GM18519 (cell line): ENCODE measurements around the gene SIAH3.

ENCODE experiments used
- ATAC-seq: cut with Tn5 transposase; IDR thresholded peaks from one replicate; pipeline ENCODE4 v1.9.1; 2021; ENCODE audit warnings: mild to moderate bottlenecking, moderate library complexity; ENCODE audit not compliant: unreplicated experiment, low FRiP score

SIAH3 gene

DNA sequence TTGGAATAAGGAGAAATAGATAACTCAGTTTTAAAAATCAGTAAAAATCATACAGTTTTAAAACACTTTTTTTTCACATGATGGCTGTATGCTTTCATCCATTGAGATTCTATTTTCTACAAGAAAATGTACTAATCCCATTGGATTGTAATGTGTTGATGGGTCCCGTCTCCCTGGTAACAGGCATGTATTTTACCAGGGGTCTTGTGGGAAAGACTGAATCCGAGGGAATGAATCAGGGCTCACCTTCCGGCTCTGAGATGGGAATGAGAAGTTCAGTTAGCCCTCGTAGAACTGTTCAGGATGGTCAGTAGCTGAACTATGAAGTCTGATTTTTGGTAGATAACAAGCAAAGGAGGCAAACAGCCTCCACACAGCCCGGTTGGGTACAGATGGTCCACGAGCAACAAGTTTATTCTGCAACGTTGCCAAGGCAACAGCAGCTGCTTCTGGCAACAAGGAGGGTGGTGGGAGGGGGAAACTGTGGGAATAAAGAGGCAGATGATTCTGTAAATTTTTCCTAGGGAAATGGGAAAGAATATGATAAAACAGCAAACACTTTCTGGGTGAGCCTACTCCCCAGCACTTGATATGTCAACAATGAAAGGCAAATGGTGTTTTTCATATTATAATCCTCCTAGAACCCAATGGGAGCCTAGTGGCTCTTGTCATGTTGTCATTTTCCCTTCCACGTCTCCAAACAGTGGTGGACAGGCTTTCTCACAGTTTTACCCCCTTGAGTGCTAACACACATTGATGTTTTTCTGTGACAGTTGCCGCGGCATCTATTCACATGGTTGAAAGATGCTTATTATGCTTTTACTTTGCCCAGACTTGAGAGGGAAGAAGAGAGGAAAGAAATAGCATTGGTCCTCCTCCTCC, 12.4 kb upstream of the SIAH3 start:
- no peak for ATAC-seq

DNA sequence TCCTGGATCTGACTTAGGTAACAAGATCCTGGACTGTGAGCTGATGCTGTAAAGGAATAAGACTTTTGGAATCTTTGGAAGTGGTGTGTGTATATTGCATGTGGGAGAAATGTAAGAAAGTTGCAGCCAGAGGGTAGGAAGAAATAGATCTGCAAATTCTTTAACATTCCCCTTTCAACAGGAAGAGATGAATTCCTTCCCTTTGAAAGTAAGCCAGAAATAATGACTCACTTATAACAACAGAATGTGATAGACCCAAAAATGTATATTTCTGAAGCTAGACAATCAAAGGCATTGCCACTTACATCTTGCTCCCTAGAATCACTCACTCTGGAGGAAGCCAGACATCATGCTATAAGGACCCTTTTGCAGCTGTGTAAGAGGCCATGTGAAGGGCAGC, 9.8 kb upstream of the SIAH3 start:
- ATAC-seq: no peak

- no peak for ATAC-seq
Observed at GRCh38 chr13:45860240-45860639, 8.7 kb upstream of the SIAH3 start.

GRCh38 chr13:45859705-45860104, 8.2 kb upstream of the SIAH3 start:
- ATAC-seq: no peak

GRCh38 chr13:45852494-45852893, 941 bp upstream of the SIAH3 start:
- no peak for ATAC-seq

- ATAC-seq: no peak
Observed at GRCh38 chr13:45851956-45852355, 403 bp upstream of the SIAH3 start.

DNA sequence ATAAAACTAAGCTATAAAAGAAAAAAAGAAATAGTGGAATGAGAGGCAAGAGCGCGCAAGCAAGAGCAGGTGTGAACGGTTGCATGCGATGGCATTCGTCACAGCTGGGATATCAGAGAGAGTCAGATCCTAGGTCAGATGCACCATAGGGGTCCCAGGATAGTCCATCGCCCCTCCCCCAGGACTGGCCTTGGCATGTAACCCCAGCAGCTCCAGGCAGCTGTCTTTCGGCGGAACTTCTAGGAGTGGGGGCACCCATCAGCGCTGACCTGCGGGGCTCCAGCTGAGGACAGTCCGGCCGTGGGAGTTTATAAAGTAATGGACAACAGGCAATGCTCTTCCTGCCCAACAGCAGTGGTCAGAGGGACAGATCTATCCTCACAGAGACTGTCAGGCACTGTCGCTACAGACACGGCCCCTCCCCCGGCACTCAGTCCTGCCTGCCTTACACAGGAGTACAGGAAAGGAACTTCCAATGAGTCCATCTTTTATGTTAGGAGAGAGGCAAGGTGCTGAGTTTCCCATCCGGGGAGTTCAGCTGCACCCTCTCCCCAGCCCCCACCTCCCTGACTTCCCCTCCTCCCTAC, 1.4 kb downstream of the SIAH3 start:
- no peak for ATAC-seq

- ATAC-seq: no peak
Observed at GRCh38 chr13:45849408-45849807, 2.1 kb downstream of the SIAH3 start.

DNA sequence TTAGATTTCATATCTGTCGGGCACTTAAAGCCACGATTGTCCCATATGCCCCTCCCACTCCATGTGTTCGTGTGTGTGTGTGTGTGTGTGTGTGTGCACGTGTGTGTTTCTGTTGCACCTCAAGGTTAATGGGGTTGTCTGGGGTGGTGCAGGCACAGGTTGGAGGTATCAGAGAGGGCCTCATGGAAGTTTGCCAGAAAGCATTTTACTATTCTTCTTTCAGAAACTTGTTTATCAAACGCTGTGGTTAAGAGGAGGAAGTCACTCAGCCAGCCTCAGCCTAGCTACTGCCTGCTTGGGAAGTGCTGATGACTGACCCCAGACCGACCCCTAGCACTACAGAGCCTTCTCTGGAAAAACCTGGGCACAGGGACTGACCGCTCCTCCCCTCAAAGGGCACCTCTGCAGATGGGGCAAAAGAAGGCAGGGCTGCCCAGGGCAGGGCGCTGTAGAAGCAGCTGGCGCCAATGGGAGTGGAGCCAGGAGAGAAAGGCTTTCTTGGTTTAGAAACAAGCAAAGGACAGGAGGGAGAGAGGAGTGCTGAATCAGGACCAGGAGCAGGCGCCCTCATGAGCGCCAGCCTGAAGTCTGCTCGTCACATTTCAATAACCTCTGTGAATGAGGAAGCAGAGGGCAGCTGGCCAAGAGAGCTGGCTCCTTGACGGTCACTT, 3.9 kb downstream of the SIAH3 start:
- ATAC-seq: no peak

DNA sequence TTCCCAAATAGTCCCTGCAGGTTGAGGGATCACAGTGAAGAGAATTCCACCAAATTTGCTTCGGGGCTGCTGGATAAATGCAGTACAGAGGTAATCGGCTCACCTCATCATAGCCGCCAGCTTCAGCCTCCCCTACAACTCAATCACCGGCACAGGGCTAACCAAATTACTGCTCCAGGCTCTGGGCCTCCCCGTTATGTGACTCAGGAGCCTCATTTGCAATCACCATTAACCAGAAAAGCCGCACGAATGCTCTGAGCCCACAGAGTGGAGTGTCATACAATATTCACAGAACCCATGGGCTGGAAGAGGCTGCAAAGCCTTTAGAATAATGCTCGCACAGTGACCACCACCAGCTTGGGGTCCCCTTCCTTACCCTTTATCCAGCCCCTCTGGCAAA, 4.9 kb downstream of the SIAH3 start:
- ATAC-seq: no peak

- ATAC-seq: no peak
Observed at GRCh38 chr13:45838171-45838745, 13.3 kb downstream of the SIAH3 start.

DNA sequence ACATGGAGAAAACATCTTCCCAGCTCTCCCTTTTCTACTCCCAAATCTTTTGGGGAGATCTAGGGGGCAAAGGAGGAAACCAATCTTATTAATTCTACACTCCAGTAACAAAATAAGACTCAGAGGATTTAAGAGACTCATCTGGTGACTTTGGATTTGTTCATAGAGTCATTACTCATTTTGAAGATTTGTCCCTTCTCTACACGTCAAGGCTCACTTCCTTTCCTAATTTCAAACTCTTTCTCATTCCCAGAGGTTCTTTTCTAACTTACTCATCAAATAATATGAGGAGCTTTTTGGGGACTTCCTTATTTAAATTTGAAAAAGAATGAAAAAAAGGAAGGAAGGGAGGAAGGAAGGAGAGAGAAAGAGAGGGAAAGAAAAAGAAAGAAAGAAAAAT, 14.4 kb downstream of the SIAH3 start:
- no peak for ATAC-seq

DNA sequence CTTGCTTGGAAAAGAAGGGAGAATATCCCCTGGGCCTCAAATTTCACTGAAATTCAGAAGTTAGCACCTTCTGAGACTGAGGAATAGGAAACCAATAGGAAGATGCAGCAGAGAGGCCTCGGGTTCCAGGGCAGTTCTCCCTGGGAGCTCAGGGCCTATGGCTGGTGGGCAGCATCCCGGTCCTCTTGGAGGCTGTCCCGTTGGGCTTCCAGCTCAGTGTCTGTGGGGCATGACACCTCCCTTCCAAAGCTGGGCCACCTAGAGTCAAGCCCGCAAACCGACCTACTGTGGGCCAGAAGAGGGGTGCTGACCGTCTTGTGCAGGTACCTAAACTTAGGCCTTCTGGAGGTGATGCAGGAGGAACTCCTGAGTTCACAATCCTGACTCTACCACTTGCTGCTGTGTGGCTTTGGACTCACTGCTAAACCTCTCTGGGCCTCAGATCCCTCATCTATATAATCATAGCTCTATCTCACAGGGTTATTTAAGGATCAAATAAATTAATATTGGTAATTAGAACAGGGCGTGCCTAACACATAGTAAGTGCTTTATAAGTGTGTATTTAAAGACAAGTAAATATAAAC, 17.1 kb downstream of the SIAH3 start:
- ATAC-seq: no peak

GRCh38 chr13:45833663-45834375, 17.7 kb downstream of the SIAH3 start:
- ATAC-seq: no peak

DNA sequence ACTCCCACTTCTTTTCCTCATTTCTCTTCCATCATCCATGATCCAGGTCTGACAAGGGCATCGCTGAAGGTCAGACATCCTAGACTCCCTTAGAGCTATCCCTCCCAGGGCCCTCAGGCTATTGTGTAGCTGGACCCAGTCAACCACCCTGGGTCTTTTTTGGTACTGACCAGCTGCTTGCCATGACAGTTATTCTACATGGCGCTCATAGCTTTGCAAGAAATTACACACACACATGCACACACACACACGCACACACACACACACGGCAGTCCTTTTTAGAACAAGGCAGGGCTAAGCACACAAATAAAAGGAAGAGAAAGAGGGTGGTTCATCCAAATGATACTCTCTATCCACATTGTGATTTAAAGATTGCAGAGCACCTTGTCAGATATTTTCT, 18.3 kb downstream of the SIAH3 start:
- ATAC-seq: no peak

GRCh38 chr13:45831851-45832250, 19.7 kb downstream of the SIAH3 start:
- no peak for ATAC-seq

DNA sequence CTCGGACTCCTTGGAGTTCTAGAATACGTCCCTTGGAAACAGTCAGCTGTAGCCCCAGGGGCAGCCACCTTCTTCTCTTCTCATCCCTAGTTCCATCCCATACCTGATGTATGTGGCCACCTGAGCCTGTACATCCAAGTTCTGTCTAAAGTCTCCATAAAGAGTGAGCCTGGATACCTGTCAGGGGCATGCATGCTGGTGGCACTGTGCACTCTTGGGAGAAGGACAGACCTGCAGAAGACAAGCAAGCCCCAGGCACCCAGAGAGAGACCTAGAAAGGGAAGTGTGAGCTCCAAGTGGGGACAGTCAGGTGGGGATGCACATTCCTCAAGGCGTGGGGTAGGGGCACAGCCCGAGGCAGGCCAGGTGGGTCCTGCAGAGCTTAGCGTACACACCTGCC, 21.4 kb downstream of the SIAH3 start:
- ATAC-seq: no peak

DNA sequence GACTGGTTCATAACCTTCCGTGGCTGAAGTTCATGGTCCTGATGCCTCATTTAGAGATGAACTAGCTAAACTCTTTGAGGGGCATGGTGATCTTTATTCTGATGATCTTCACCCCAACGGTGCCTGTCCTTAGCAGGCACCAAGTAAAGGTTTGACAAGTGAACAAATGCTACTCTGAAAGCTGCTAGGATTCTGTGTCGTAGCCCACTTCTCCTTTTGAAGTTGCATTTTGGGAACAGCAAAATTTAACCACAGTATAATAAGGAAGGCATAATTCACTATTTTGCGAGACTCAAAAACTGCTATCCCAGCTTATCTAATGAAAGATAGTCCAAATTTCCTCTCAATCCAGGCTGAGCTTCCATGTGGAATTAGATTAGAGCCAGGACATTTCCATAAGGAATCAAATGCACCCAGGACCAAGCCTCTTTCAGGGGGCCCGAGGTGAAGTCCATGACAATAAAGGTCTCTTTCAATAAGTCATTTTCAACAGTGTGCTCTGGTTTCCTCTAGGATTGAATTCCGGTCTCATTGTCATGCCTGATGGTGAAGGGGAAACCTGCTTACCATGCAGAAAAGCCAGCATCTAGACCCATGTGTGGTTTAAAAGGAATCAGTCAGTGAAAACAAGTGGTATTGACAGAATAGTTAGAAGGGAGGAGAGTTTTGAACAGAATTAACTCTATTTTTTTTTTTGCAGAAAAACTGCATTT, 23.1 kb downstream of the SIAH3 start:
- ATAC-seq: no peak

GRCh38 chr13:45827318-45827717, 24.2 kb downstream of the SIAH3 start:
- no peak for ATAC-seq

DNA sequence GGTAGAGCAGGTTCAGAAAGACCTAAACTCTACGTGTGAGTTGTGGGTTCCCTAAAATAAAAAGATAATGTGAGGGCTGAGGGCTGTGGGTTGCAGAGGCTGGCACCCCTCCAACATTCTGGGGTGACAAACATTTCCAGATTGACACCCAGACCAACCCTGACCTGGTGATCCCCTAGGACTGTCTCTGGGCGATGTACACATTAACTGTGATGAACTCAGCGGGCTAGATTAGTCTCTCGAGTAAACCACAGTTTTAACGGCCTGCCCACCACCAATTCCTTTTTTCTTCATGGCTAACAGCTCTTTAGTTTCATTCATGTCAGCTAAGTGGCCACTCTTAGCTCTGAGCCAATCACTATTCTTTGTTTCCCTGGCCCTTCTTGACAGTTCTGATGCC, 24.8 kb downstream of the SIAH3 start:
- ATAC-seq: no peak
